Neural progenitor cell (in vitro differentiated cells): Measurements from ENCODE around the gene KDM4B. TPM values are rescaled to one million over a fixed set of nuclear protein-coding genes. Genes with fewer than 3 reads are reported as not detected.
A peak's percentile ranks its signal among the peaks of the same experiment; 100 is the strongest.

Experiments used
- DNase-seq: peaks from one replicate; pipeline ENCODE4 v3.0.0-alpha.2; 2016; ENCODE audit warnings: low spot score
- H2AFZ ChIP-seq: fragments of 200-600 bp; sonication (generic); replicated peaks from 2 replicates; pipeline ENCODE4 v1.6.1; 2016; ENCODE audit warnings: antibody characterized with exemption
- H3F3A ChIP-seq: fragments of 200-600 bp; sonication (generic); 2 replicates; pipeline ENCODE4 v1.6.1; 2016; ENCODE audit warnings: antibody characterized with exemption, low read depth
- H3K27ac ChIP-seq: fragments of 200-600 bp; sonication (generic); 2 replicates; pipeline ENCODE4 v1.5.1; 2016; ENCODE audit warnings: mild to moderate bottlenecking
- H3K27me3 ChIP-seq: fragments of 200-600 bp; sonication (generic); 2 replicates; pipeline ENCODE4 v1.6.1; 2016; ENCODE audit warnings: mild to moderate bottlenecking, moderate library complexity
- H3K36me3 ChIP-seq: fragments of 200-600 bp; sonication (generic); 2 replicates; pipeline ENCODE4 v1.5.1; 2016
- H3K4me1 ChIP-seq: fragments of 200-600 bp; sonication (generic); 2 replicates; pipeline ENCODE4 v1.6.1; 2016; ENCODE audit warnings: mixed run types
- H3K4me2 ChIP-seq: fragments of 200-600 bp; sonication (generic); 2 replicates; pipeline ENCODE4 v1.6.1; 2016
- H3K4me3 ChIP-seq: fragments of 200-600 bp; sonication (generic); 2 replicates; pipeline ENCODE4 v1.5.1; 2016
- H3K79me2 ChIP-seq: fragments of 200-600 bp; sonication (generic); 2 replicates; pipeline ENCODE4 v1.6.1; 2016; ENCODE audit warnings: low read depth
- H3K9ac ChIP-seq: fragments of 200-600 bp; sonication (generic); 2 replicates; pipeline ENCODE4 v1.6.1; 2016
- H3K9me3 ChIP-seq: fragments of 200-600 bp; sonication (generic); 2 replicates; pipeline ENCODE4 v1.5.1; 2016; ENCODE audit warnings: low read depth
- H4K20me1 ChIP-seq: fragments of 200-600 bp; sonication (generic); 2 replicates; pipeline ENCODE4 v1.6.1; 2016; ENCODE audit warnings: low read depth
- H3K27ac Mint-ChIP-seq: 3 replicates; pipeline ENCODE4 v1.8.0; 2021; ENCODE audit warnings: mixed read lengths
- H3K27me3 Mint-ChIP-seq: 2 replicates; pipeline ENCODE4 v1.8.0; 2022; ENCODE audit warnings: low read depth, mild to moderate bottlenecking, inconsistent platforms, moderate library complexity, mixed read lengths; ENCODE audit not compliant: insufficient read depth
- H3K36me3 Mint-ChIP-seq: 3 replicates; pipeline ENCODE4 v1.8.0; 2021; ENCODE audit warnings: mixed read lengths
- H3K4me1 Mint-ChIP-seq: 3 replicates; pipeline ENCODE4 v1.8.0; 2021; ENCODE audit warnings: mixed read lengths
- H3K4me3 Mint-ChIP-seq: 3 replicates; pipeline ENCODE4 v1.8.0; 2021; ENCODE audit warnings: mild to moderate bottlenecking, moderate library complexity, mixed read lengths
- H3K9me3 Mint-ChIP-seq: 3 replicates; pipeline ENCODE4 v1.8.0; 2020; ENCODE audit warnings: mixed read lengths
- EZH2 ChIP-seq: fragments of 200-600 bp; sonication (generic); IDR thresholded peaks from 2 replicates; pipeline ENCODE4 v1.6.1; 2017; ENCODE audit warnings: antibody characterized with exemption, mild to moderate bottlenecking, moderate library complexity
- EZH2phosphoT487 ChIP-seq: fragments of 200-600 bp; sonication (generic); IDR thresholded peaks from 2 replicates; pipeline ENCODE4 v1.6.1; 2017; ENCODE audit warnings: antibody characterized with exemption
- total RNA-seq: library from RNA; depleted of rRNA; stranded (reverse); fragments of >200 nt; gene quantifications from 2 replicates; pipeline ENCODE4 v1.2.3, GENCODE V29; 2015; ENCODE audit warnings: low replicate concordance
- TF ChIP-seq, protein P1 (sequence below): fragments of 200-600 bp; sonication (generic); IDR thresholded peaks from 2 replicates; pipeline ENCODE4 v1.5.1; 2017; ENCODE audit warnings: antibody characterized with exemption, mild to moderate bottlenecking

The KDM4B gene
- total RNA-seq, 1 donor from 2014 or later, result 16.0 TPM

DNA sequence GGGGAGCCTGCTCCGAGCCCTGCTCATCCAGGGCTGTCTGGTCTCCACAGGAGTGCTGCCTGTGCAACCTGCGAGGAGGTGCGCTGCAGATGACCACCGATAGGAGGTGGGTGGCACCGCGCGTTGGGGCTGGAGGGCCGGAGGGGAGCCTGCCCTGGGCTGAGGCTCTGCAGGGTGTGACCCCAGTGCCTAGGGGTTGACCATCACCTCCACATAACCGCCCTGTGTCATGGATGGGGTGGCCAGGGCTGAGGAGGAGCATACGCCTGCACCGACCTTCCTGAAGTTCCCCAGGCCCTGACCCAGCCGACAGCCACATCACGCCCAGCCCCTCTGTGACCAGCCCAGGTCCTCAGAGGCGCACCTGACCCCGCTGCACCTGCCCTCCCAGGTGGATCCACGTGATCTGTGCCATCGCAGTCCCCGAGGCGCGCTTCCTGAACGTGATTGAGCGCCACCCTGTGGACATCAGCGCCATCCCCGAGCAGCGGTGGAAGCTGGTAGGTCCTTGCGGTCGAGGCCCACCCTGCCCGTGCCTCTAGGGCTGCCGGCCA, 168.7 kb downstream of the KDM4B start:
- peaks cover 11% of the 10 kb centered on the region for H3K36me3 Mint-ChIP-seq
- DNase-seq, result peak; percentile 70
- no peaks in the 10 kb centered on the region for H3F3A ChIP-seq
- H3K27me3 ChIP-seq, result no peaks in the 10 kb centered on the region
- no peak overlapping the region for H3K4me3 ChIP-seq
- no peak overlapping the region for H3K4me2 ChIP-seq
- no peaks in the 10 kb centered on the region for H4K20me1 ChIP-seq
- no peak overlapping the region for H3K4me3 Mint-ChIP-seq
- no peak overlapping the region for H3K9ac ChIP-seq
- H3K9me3 Mint-ChIP-seq, result no peaks in the 10 kb centered on the region
- no peaks in the 10 kb centered on the region for H3K36me3 ChIP-seq
- no peak overlapping the region for H3K27ac Mint-ChIP-seq
- H3K27me3 Mint-ChIP-seq, result peaks cover 3% of the 10 kb centered on the region
- H2AFZ ChIP-seq, result no peak overlapping the region
- H3K27ac ChIP-seq, result no peak overlapping the region
- no peak for TF ChIP-seq EZH2
- TF ChIP-seq, protein P1, sequence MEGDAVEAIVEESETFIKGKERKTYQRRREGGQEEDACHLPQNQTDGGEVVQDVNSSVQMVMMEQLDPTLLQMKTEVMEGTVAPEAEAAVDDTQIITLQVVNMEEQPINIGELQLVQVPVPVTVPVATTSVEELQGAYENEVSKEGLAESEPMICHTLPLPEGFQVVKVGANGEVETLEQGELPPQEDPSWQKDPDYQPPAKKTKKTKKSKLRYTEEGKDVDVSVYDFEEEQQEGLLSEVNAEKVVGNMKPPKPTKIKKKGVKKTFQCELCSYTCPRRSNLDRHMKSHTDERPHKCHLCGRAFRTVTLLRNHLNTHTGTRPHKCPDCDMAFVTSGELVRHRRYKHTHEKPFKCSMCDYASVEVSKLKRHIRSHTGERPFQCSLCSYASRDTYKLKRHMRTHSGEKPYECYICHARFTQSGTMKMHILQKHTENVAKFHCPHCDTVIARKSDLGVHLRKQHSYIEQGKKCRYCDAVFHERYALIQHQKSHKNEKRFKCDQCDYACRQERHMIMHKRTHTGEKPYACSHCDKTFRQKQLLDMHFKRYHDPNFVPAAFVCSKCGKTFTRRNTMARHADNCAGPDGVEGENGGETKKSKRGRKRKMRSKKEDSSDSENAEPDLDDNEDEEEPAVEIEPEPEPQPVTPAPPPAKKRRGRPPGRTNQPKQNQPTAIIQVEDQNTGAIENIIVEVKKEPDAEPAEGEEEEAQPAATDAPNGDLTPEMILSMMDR, result peak; percentile 72
- peaks cover 6% of the 10 kb centered on the region for H3K4me1 Mint-ChIP-seq
- no peaks in the 10 kb centered on the region for H3K9me3 ChIP-seq
- peaks cover 7% of the 10 kb centered on the region for H3K4me1 ChIP-seq
- H3K79me2 ChIP-seq, result no peaks in the 10 kb centered on the region

DNA sequence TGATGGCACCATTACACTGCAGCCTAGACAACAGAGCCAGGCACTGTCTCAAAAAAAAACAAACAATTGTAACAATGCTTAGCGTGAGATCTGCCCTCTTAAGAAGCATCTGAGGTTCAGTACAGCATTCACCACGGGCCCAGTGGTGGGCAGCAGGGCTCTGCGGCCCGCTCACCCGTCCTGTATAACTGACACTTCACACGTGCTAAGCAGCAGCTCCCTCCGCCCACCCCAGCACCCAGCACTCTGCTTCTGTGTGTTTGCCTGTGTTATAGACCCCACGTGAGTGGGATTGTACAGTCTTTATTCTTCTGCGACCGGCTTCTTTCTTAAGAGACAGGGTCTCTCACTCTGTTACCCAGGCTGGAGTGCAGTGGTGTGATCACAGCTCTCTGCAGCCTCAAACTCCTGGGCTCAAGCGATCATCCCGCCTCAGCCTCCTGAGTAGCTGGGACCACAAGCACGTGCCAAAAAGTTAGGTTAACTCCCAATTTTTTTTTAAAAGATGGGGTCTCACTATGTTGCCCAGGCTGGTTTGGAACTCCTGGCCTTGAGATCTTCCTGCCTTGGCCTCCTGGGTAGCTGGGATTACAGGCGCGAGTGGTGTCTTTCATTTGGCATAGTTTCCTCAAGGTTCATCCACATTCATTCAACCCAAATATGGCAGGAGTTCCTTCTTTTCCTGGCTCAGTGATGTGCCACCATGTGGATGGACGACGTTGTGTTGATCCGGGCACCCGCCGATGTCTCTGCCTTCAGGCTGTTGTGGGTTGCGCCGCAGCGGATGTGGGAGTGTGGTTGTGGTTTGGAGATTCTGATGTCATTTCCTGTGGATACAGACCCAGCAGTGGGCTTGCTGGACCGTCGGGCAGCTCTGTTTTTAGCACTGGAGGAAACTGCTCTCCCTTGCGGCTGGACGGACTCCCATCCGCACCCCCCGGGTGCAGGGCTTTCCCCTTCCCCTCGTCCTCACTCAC, 170.0 kb downstream of the KDM4B start:
- Histone ChIP-seq H3K9me3 (no peaks in the 10 kb centered on the region), H3F3A (no peaks in the 10 kb centered on the region), H3K27me3 (no peaks in the 10 kb centered on the region), H3K36me3 (no peaks in the 10 kb centered on the region), H3K79me2 (no peaks in the 10 kb centered on the region), H3K9ac (no peak overlapping the region), H4K20me1 (no peaks in the 10 kb centered on the region), H3K27ac (no peak overlapping the region), H3K4me2 (no peak overlapping the region), H3K4me1 (peaks cover 3% of the 10 kb centered on the region), H2AFZ (no peak overlapping the region), H3K4me3 (no peak overlapping the region)
- Mint-ChIP-seq H3K27me3 (peaks cover 5% of the 10 kb centered on the region), H3K9me3 (no peaks in the 10 kb centered on the region), H3K27ac (no peak overlapping the region), H3K4me3 (no peak overlapping the region), H3K4me1 (peaks cover 5% of the 10 kb centered on the region), H3K36me3 (peaks cover 11% of the 10 kb centered on the region)
- TF ChIP-seq EZH2 (no peak), EZH2phosphoT487 (no peak)
- TF ChIP-seq, protein P1, result no peak
- DNase-seq, result no peak

DNA sequence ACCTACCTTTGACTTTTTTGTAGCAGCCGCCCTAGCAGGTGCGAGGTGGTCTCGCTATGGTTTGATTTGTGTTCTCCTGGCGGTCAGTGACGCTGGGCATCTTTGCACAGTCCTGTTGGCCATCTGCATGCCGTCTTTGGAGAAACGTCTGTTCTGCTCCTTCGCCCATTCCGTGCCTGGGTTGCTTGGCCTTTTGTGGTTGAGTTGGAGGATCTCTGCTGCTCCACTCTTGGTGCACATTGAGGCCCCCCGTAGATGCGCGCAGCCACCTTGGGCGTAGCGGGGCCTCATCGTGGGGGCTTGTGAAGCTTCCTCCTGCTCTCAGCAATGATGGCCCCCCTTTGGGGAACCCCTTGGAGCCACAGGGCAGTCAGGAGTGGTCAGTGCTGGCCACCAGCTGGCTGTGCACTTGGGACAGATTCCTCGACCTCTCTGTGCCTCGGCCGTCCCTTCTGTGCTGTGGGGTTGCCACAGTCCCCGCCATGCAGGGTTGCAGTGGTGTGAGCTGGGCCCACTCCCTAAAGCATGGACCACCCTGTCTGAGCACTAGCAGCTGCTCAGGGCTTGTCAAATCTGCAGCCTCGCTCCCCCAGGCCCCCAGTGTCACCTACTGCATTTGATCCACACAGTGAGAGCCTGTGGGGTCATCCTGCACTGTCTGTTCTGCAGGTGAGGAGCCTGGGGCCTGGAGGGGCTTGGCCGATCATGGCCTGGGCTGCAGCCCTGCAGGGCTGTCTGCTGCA, 170.8 kb downstream of the KDM4B start:
- peaks cover 5% of the 10 kb centered on the region for H3K27me3 Mint-ChIP-seq
- H4K20me1 ChIP-seq, result no peaks in the 10 kb centered on the region
- no peak overlapping the region for H3K27ac Mint-ChIP-seq
- H3K4me3 Mint-ChIP-seq, result no peak overlapping the region
- H2AFZ ChIP-seq, result no peak overlapping the region
- no peaks in the 10 kb centered on the region for H3K9me3 ChIP-seq
- H3K36me3 ChIP-seq, result no peaks in the 10 kb centered on the region
- no peaks in the 10 kb centered on the region for H3K9me3 Mint-ChIP-seq
- H3K4me3 ChIP-seq, result no peak overlapping the region
- H3K9ac ChIP-seq, result no peak overlapping the region
- TF ChIP-seq EZH2phosphoT487, result no peak
- TF ChIP-seq EZH2, result no peak
- TF ChIP-seq, protein P1, result no peak
- no peaks in the 10 kb centered on the region for H3K79me2 ChIP-seq
- H3K27me3 ChIP-seq, result no peaks in the 10 kb centered on the region
- DNase-seq, result no peak
- H3F3A ChIP-seq, result no peaks in the 10 kb centered on the region
- no peak overlapping the region for H3K4me2 ChIP-seq
- peaks cover under 1% of the 10 kb centered on the region for H3K4me1 Mint-ChIP-seq
- H3K4me1 ChIP-seq, result no peaks in the 10 kb centered on the region
- H3K27ac ChIP-seq, result no peak overlapping the region
- H3K36me3 Mint-ChIP-seq, result peaks cover 11% of the 10 kb centered on the region
